Measurements from ENCODE around the gene WDR20. TPM values are rescaled to one million over a fixed set of nuclear protein-coding genes. Genes with fewer than 3 reads are reported as not detected.

Gene WDR20
- polyA plus RNA-seq, 1 donor (not counting 4 experiments of a cell fraction or from before 2014, with no cell fraction given): 24.5 TPM

DNA sequence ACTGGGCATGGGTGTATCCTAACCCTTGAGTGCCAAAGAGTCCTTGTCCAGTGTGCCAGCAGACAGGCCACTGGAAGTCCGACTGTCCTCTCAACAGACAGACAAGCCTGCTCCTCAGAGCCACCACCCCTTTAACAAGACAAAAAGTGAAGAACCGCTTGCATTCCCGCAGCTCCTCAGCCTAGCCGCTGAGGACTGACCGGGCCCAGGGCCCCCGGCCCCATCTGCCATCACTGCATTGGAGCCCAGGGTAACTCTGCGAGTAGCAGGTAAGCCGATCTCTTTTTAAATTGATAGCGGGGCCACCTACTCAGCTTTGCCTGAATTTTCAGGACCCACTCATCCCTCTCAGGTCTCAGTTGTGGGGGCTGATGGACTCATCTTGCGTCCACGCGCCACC lies 96.3 kb downstream of the WDR20 start:
- Histone ChIP-seq H2AFZ (ENCODE audit: control insufficient read depth, low read length) (no peak overlapping the region), H3K79me2 (ENCODE audit: control insufficient read depth, insufficient read depth, low read length) (peaks cover 2% of the 10 kb centered on the region), H4K20me1 (ENCODE audit: control insufficient read depth, extremely low read depth, insufficient read depth, low read length) (no peaks in the 10 kb centered on the region), H3K36me3 (ENCODE audit: control insufficient read depth in 2 of 2, extremely low read depth in 1 of 2, insufficient read depth in 2 of 2, low read length in 2 of 2) (peaks cover 7 to 8% of the 10 kb centered on the region in 2 experiments), H3K4me1 (ENCODE audit: control insufficient read depth, extremely low read depth, insufficient read depth, low read length) (no peaks in the 10 kb centered on the region), H3K4me2 (ENCODE audit: control insufficient read depth, extremely low read depth, insufficient read depth, low read depth, low read length) (no peak overlapping the region), H3K4me3 (ENCODE audit: control insufficient read depth in 2 of 3, extremely low read depth in 1 of 3, insufficient read depth in 2 of 3, low read depth in 1 of 3, low read length in 3 of 3) (no peak overlapping the region), H3K27me3 (ENCODE audit: control insufficient read depth, extremely low read depth, insufficient read depth, low read length) (no peaks in the 10 kb centered on the region), H3K9ac (ENCODE audit: control insufficient read depth, extremely low read depth, insufficient read depth, low read length) (no peak overlapping the region), H3K27ac (ENCODE audit: control insufficient read depth, insufficient read depth, low read length) (no peak overlapping the region), H3K9me1 (ENCODE audit: control insufficient read depth, extremely low read depth, insufficient read depth, low read length) (no peaks in the 10 kb centered on the region), H3K9me3 (ENCODE audit: control insufficient read depth, low read depth, low read length) (no peaks in the 10 kb centered on the region)
- dilution Hi-C loops (cut with MboI; ENCODE audit: extremely low pct_ligation_motif_present, low sequenced_read_pairs): no loop called here
- FAIRE-seq (no peak), DNase-seq (ENCODE audit: low read depth, low spot score) (no peak)
- TF ChIP-seq, protein P1, sequence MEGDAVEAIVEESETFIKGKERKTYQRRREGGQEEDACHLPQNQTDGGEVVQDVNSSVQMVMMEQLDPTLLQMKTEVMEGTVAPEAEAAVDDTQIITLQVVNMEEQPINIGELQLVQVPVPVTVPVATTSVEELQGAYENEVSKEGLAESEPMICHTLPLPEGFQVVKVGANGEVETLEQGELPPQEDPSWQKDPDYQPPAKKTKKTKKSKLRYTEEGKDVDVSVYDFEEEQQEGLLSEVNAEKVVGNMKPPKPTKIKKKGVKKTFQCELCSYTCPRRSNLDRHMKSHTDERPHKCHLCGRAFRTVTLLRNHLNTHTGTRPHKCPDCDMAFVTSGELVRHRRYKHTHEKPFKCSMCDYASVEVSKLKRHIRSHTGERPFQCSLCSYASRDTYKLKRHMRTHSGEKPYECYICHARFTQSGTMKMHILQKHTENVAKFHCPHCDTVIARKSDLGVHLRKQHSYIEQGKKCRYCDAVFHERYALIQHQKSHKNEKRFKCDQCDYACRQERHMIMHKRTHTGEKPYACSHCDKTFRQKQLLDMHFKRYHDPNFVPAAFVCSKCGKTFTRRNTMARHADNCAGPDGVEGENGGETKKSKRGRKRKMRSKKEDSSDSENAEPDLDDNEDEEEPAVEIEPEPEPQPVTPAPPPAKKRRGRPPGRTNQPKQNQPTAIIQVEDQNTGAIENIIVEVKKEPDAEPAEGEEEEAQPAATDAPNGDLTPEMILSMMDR (optimal IDR thresholded peaks at IDR 0.05 in 1 of 3, IDR thresholded peaks at IDR 0.05 in 1 of 3, conservative IDR thresholded peaks at IDR 0.05 in 1 of 3; ENCODE audit: extremely low read depth in 1 of 3, insufficient read depth in 2 of 3, low read length in 3 of 3): no peak
- TF ChIP-seq EZH2 (IDR thresholded peaks at IDR 0.05; ENCODE audit: low read length): no peak

DNA sequence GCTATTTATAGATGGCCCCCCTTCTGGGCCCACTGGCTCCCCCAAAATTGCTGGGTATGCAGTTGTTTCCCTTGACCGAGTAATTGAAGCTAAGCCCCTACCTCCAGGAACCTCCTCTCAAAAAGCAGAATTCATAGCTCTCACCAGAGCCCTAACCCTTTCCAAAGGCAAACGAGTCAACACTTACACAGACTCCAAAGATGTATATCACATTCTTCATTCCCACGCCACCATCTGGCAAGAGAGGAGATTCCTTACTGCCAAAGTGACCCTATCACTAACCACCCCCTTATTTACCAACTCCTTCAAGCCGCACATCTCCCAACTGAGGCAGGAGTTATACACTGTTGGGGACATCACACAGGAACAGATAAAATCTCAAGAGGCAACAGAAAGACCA lies 98.4 kb downstream of the WDR20 start:
- Histone ChIP-seq H3K27ac (ENCODE audit: control insufficient read depth, insufficient read depth, low read length) (no peak overlapping the region), H3K4me2 (ENCODE audit: control insufficient read depth, extremely low read depth, insufficient read depth, low read depth, low read length) (no peak overlapping the region), H3K4me1 (ENCODE audit: control insufficient read depth, extremely low read depth, insufficient read depth, low read length) (no peaks in the 10 kb centered on the region)

More for the DNA sequence above, 98.4 kb downstream of the WDR20 start:
- no peaks in the 10 kb centered on the region for H3K27me3 ChIP-seq (ENCODE audit: control insufficient read depth, extremely low read depth, insufficient read depth, low read length)
- H3K9ac ChIP-seq (ENCODE audit: control insufficient read depth, extremely low read depth, insufficient read depth, low read length): no peak overlapping the region
- no peaks in the 10 kb centered on the region for H4K20me1 ChIP-seq (ENCODE audit: control insufficient read depth, extremely low read depth, insufficient read depth, low read length)
- no peaks in the 10 kb centered on the region for H3K9me1 ChIP-seq (ENCODE audit: control insufficient read depth, extremely low read depth, insufficient read depth, low read length)
- TF ChIP-seq, protein P1 (optimal IDR thresholded peaks at IDR 0.05 in 1 of 3, IDR thresholded peaks at IDR 0.05 in 1 of 3, conservative IDR thresholded peaks at IDR 0.05 in 1 of 3; ENCODE audit: extremely low read depth in 1 of 3, insufficient read depth in 2 of 3, low read length in 3 of 3): no peak
- no peak for TF ChIP-seq EZH2 (IDR thresholded peaks at IDR 0.05; ENCODE audit: low read length)
- dilution Hi-C loops (cut with MboI; ENCODE audit: extremely low pct_ligation_motif_present, low sequenced_read_pairs): no loop called here
- no peaks in the 10 kb centered on the region for H3K9me3 ChIP-seq (ENCODE audit: control insufficient read depth, low read depth, low read length)
- no peak overlapping the region for H2AFZ ChIP-seq (ENCODE audit: control insufficient read depth, low read length)
- peaks cover 3 to 5% of the 10 kb centered on the region in 2 experiments for H3K36me3 ChIP-seq (ENCODE audit: control insufficient read depth in 2 of 2, extremely low read depth in 1 of 2, insufficient read depth in 2 of 2, low read length in 2 of 2)
- FAIRE-seq: no peak
- no peak overlapping the region for H3K4me3 ChIP-seq (ENCODE audit: control insufficient read depth in 2 of 3, extremely low read depth in 1 of 3, insufficient read depth in 2 of 3, low read depth in 1 of 3, low read length in 3 of 3)
- peaks cover 2% of the 10 kb centered on the region for H3K79me2 ChIP-seq (ENCODE audit: control insufficient read depth, insufficient read depth, low read length)
- DNase-seq (ENCODE audit: low read depth, low spot score): no peak
